Measurements from ENCODE around the gene LCN6. TPM values are rescaled to one million over a fixed set of nuclear protein-coding genes. Genes with fewer than 3 reads are reported as not detected.
A peak's percentile ranks its signal among the peaks of the same experiment; 100 is the strongest.

LCN6 gene
- total RNA-seq, 2 donors from 2014 or later, result not detected

GRCh38 chr9:136753371-136754058 is 5.2 kb upstream of the LCN6 start:
- ATAC-seq (replicated peaks in 1 of 2), result no peak
- H3K4me1 Mint-ChIP-seq (ENCODE audit: low read depth), result peaks cover 22% of the 10 kb centered on the region
- peaks cover 20 to 30% of the 10 kb centered on the region in 2 donors for H3K36me3 Mint-ChIP-seq (ENCODE audit: insufficient read depth in 2 of 2)
- H3K27ac Mint-ChIP-seq, result no peak overlapping the region
- no peak for DNase-seq
- H3K27me3 Mint-ChIP-seq (ENCODE audit: low read depth), result peaks cover 19% of the 10 kb centered on the region
- H3K4me3 Mint-ChIP-seq, result no peak overlapping the region
- H3K9me3 Mint-ChIP-seq, result peaks cover 14 to 22% of the 10 kb centered on the region in 2 donors

GRCh38 chr9:136751814-136752213 is 3.5 kb upstream of the LCN6 start:
- no peak for ATAC-seq (replicated peaks in 1 of 2)
- no peak overlapping the region for H3K4me3 Mint-ChIP-seq
- no peak overlapping the region for H3K27ac Mint-ChIP-seq

DNA sequence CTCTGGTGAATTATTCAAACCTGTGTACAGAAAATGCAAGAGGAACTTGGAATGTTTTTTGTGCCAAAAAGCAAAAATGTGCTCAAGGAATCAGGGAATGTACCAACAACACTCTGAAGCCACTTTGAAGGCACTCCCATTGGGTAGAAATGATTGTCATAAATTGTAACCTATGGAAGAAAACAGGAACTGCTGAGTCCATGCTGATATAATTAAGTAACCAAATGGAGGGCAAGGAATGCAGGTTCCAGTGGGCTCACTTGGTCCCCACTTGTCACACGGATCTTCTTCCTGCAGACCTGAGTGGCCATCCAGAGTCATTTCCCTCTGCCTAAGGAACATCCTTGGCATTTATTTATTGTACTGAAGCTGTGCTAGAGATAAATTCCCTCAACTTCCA is 2.9 kb upstream of the LCN6 start:
- no peak overlapping the region for H3K4me3 Mint-ChIP-seq
- H3K4me1 Mint-ChIP-seq (ENCODE audit: low read depth), result peaks cover 22% of the 10 kb centered on the region
- no peak for ATAC-seq (replicated peaks in 1 of 2)
- peaks cover 20 to 29% of the 10 kb centered on the region in 2 donors for H3K36me3 Mint-ChIP-seq (ENCODE audit: insufficient read depth in 2 of 2)
- DNase-seq, result no peak
- peaks cover 24% of the 10 kb centered on the region for H3K27me3 Mint-ChIP-seq (ENCODE audit: low read depth)
- H3K9me3 Mint-ChIP-seq, result peaks cover 14 to 21% of the 10 kb centered on the region in 2 donors
- no peak overlapping the region for H3K27ac Mint-ChIP-seq

More at GRCh38 chr9:136751814-136752213, 3.5 kb upstream of the LCN6 start:
- Mint-ChIP-seq H3K27me3 (ENCODE audit: low read depth) (peaks cover 26% of the 10 kb centered on the region), H3K4me1 (ENCODE audit: low read depth) (peaks cover 22% of the 10 kb centered on the region), H3K9me3 (peaks cover 14 to 22% of the 10 kb centered on the region in 2 donors), H3K36me3 (ENCODE audit: insufficient read depth in 2 of 2) (peaks cover 20 to 30% of the 10 kb centered on the region in 2 donors)
- DNase-seq, result no peak

DNA sequence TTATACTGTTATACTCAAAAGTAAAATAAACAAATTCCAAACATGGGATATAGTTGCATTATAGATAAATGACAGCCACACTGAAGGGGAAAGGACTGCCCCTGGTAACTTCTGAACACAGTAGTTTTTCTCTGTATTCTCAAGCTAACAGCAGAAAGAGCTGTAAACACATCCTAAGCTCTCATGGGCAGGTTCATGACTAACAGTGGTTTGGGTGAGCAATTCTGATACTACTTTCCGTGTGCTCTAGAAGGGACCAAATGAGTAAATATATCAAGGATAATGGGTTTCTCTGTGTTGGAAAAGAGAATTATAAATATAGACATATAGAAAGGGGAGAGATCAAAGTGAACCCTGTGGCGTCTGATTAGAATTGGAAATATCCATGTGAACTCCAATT is 2.2 kb upstream of the LCN6 start:
- Mint-ChIP-seq H3K4me3 (peak overlapping the region in 1 of 2 donors; percentile 25), H3K4me1 (ENCODE audit: low read depth) (peaks cover 22% of the 10 kb centered on the region), H3K36me3 (ENCODE audit: insufficient read depth in 2 of 2) (peaks cover 13 to 24% of the 10 kb centered on the region in 2 donors), H3K27me3 (ENCODE audit: low read depth) (peaks cover 19% of the 10 kb centered on the region), H3K9me3 (peaks cover 14% of the 10 kb centered on the region in 2 donors), H3K27ac (peak overlapping the region; percentile 45)
- DNase-seq (no peak), ATAC-seq (replicated peaks in 1 of 2) (peak; percentile 96 to 97)

DNA sequence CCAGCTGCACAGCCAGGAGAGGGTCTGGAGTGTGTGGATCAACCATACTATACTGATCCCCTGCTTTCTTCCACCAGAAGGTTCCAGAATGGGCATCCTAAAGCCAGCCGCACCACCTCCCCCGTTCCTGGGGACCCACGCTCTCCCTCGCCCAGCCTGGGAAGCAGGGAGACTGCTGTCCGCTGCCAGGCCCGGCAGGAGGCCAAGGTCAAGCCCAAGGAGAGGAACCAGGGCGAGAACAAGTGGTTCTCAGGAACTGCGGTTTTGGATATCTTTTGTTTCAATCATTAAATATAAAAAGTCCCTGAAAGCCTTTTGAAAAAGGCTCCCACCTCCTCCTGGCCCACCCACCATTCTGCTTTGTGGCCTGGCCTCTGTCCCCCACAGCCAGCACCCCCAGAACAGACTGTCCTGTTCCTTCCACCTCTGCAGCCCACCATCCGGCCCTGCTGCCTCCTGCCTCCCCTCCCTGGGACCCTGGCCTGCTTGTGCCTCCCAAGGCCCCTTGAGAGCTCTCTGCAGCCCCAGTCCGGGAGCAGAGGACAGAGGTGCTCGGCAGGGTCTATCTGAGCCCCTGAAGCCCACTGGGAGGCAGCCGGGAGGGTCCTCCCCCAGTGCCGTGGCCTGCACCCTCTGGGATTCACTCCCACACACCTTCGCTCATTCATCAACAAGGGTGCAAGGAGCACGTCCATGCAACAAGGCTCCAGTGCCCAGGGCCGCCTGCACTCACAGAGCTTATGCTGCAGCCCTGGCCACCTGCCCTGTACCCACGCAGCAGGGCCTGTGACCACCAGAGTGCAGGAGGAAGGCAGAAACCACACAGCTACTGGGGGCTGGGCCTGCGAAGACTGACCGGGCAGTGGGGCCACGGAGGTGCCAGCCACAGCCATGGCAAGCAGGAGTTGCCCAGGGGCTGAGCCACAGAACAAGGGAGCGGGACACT is 614 bp upstream of the LCN6 start:
- Mint-ChIP-seq H3K9me3 (peaks cover 12 to 14% of the 10 kb centered on the region in 2 donors), H3K27me3 (ENCODE audit: low read depth) (peaks cover 19% of the 10 kb centered on the region), H3K27ac (no peak overlapping the region), H3K36me3 (ENCODE audit: insufficient read depth in 2 of 2) (peaks cover 11 to 22% of the 10 kb centered on the region in 2 donors), H3K4me1 (ENCODE audit: low read depth) (peaks cover 22% of the 10 kb centered on the region), H3K4me3 (no peak overlapping the region)
- ATAC-seq (replicated peaks in 1 of 2) (no peak), DNase-seq (no peak)

DNA sequence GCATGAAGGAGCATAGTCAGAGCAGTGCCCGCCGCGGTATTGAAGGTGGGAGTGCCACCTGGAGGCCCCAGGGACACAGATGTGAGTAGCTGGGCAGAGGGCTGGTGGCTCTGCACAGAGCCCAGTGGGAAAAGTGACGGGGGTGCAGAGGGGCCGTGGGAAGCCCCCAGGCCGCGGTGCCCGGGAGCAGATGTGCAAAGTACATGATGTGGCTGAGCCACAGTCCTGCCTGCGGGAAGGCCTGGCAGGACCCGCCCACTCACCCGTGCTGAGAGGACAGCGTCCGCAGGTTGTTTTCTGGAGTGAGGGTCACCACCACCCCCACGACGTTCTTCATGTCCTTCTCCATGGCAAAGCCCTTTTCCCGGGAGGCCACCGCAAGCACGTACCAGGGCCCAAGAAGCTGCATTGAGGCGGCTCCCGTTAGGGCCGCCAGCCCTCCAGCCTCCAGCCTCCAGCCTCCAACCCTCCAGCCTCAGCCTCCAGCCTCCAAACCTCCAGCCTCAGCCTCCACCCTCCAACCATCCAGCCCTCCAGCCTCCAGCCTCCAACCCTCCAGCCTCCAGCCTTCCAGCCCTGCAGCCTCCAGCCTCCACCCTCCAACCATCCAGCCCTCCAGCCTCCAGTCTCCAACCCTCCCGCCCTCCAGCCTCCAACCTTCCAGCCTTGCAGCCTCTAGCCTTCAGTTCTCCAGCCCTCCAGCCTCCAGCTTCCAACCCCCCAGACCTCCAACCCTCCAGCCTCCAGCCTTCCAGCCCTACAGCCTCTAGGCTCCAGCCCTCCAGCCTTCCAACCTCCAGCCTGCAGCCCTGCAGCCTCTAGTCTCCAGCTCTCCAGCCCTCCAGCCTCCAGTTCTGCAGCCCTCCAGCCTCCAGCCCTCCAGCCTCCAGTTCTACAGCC is 914 bp downstream of the LCN6 start:
- DNase-seq, result no peak
- peaks cover 8 to 15% of the 10 kb centered on the region in 2 donors for H3K36me3 Mint-ChIP-seq (ENCODE audit: insufficient read depth in 2 of 2)
- peaks cover 9 to 11% of the 10 kb centered on the region in 2 donors for H3K9me3 Mint-ChIP-seq
- no peak for ATAC-seq (replicated peaks in 1 of 2)
- H3K27me3 Mint-ChIP-seq (ENCODE audit: low read depth), result peaks cover 14% of the 10 kb centered on the region
- H3K4me1 Mint-ChIP-seq (ENCODE audit: low read depth), result peaks cover 25% of the 10 kb centered on the region
- no peak overlapping the region for H3K27ac Mint-ChIP-seq
- H3K4me3 Mint-ChIP-seq, result no peak overlapping the region

GRCh38 chr9:136746621-136747020 is 1.7 kb downstream of the LCN6 start:
- Mint-ChIP-seq H3K36me3 (ENCODE audit: insufficient read depth in 2 of 2) (peaks cover 4 to 7% of the 10 kb centered on the region in 2 donors), H3K4me3 (no peak overlapping the region), H3K9me3 (peaks cover 3 to 4% of the 10 kb centered on the region in 2 donors), H3K4me1 (ENCODE audit: low read depth) (peaks cover 33% of the 10 kb centered on the region), H3K27me3 (ENCODE audit: low read depth) (peaks cover 9% of the 10 kb centered on the region), H3K27ac (no peak overlapping the region)
- ATAC-seq (replicated peaks in 1 of 2) (no peak), DNase-seq (no peak)

DNA sequence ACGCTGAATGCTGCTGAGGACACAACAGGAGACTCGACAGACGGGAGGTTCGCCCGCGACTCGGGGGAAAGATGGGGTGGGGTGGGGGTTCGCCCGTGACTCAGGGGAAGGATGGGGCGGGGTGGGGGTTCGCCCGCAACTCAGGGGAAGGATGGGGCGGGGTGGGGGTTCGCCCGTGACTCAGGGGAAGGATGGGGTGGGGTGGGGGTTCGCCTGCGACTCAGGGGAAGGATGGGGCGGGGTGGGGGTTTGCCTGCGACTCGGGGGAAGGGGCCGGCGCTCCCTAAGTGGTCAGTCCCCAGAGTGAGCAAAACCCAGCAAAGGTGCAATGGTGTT is 2.2 kb downstream of the LCN6 start:
- Mint-ChIP-seq H3K4me1 (ENCODE audit: low read depth) (peaks cover 36% of the 10 kb centered on the region), H3K27me3 (ENCODE audit: low read depth) (peaks cover 9% of the 10 kb centered on the region), H3K4me3 (no peak overlapping the region), H3K9me3 (peaks cover 2% of the 10 kb centered on the region in 2 donors), H3K36me3 (ENCODE audit: insufficient read depth in 2 of 2) (peaks cover 3 to 5% of the 10 kb centered on the region in 2 donors), H3K27ac (no peak overlapping the region)
- no peak for ATAC-seq (replicated peaks in 1 of 2)
- DNase-seq, result no peak

DNA sequence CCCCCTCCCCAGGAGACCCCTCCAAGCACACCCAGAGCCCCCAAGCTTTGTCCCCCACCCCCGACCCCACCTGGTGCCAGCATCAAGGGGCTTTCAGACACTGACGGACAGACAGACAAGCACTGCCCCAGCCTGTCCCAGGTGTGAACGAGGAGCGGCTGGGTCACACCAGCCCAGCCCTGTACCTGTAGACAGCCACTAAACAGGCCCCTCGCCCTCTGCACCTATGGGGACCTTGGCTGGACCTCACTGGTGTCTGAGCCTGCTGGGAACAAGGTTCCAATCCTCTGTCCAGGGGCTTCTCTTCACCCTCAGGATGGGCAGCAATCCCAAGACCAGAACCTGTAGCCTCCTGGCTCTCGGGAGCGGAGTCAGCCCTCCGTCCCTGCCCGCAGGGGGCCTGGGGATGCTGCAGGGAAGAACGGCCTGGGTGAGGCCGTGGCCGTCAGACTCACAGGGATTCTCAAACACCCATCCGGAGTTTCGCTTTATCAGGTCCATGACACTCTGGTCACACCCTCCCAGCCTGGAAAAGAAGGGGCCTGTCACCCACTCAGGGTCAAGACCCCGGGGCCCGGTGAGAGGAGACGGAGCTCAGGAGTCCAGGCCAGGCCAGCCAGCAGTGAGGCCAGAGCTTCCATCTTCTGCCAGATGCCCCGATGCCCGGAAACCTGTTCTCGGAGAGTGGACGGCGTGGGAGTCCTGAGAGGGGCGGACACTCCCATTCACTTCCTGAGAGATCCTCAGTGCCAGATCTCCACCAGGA is 2.8 kb downstream of the LCN6 start:
- Mint-ChIP-seq H3K4me3 (no peak overlapping the region), H3K9me3 (peaks cover under 1% of the 10 kb centered on the region in 2 donors), H3K27me3 (ENCODE audit: low read depth) (peaks cover 9% of the 10 kb centered on the region), H3K27ac (no peak overlapping the region), H3K36me3 (ENCODE audit: insufficient read depth in 2 of 2) (peaks cover under 1 to 1% of the 10 kb centered on the region in 2 donors), H3K4me1 (ENCODE audit: low read depth) (peaks cover 30% of the 10 kb centered on the region)
- ATAC-seq (replicated peaks in 1 of 2) (no peak), DNase-seq (no peak)

DNA sequence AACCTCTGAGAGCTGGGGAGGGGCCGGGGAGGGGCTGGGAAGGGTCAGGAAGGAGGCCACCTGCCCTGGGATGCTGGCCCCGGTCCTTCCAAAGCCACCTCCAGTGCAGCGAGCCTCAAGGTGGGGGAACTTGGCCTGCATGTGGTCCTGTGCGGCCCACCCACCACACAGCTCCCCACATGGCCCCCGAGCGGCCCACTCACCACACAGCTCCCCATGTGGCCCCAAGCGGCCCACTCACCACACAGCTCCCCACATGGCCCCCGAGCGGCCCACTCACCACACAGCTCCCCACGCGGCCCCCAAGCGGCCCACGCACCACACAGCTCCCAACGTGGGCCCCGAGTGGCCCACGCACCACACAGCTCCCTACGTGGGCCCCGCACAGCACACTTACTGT is 3.6 kb downstream of the LCN6 start:
- Mint-ChIP-seq H3K4me3 (no peak overlapping the region), H3K36me3 (ENCODE audit: insufficient read depth in 2 of 2) (no peaks in the 10 kb centered on the region), H3K27me3 (ENCODE audit: low read depth) (peaks cover 9% of the 10 kb centered on the region), H3K27ac (no peak overlapping the region), H3K4me1 (ENCODE audit: low read depth) (peaks cover 22% of the 10 kb centered on the region), H3K9me3 (no peaks in the 10 kb centered on the region)
- ATAC-seq (replicated peaks in 1 of 2) (no peak), DNase-seq (no peak)

GRCh38 chr9:136743639-136744211 is 4.6 kb downstream of the LCN6 start:
- H3K36me3 Mint-ChIP-seq (ENCODE audit: insufficient read depth in 2 of 2), result no peaks in the 10 kb centered on the region
- DNase-seq (no peak), ATAC-seq (replicated peaks in 1 of 2) (no peak)
- H3K4me3 Mint-ChIP-seq, result no peak overlapping the region
- peaks cover 9% of the 10 kb centered on the region for H3K27me3 Mint-ChIP-seq (ENCODE audit: low read depth)
- H3K4me1 Mint-ChIP-seq (ENCODE audit: low read depth), result peaks cover 17% of the 10 kb centered on the region
- no peaks in the 10 kb centered on the region for H3K9me3 Mint-ChIP-seq
- H3K27ac Mint-ChIP-seq, result no peak overlapping the region

Data from activated T-cell treated with anti-CD3 and anti-CD28 coated beads, Interleukin-2, amount 50 U/mL, for 72 hours (primary cell).